NCI-H128 (cell line): ENCODE data around the gene ZNF506.
"Not testable (repeated sequence)": the region's sequence is repeated elsewhere in the genome, so short reads cannot be mapped to it uniquely, and the experiment has no call there.

Experiments
- DNase-seq: peaks from one replicate; lab custom pipeline; 2025; ENCODE audit not compliant: unreplicated experiment; lab: John Stamatoyannopoulos, UW

Gene ZNF506

DNA sequence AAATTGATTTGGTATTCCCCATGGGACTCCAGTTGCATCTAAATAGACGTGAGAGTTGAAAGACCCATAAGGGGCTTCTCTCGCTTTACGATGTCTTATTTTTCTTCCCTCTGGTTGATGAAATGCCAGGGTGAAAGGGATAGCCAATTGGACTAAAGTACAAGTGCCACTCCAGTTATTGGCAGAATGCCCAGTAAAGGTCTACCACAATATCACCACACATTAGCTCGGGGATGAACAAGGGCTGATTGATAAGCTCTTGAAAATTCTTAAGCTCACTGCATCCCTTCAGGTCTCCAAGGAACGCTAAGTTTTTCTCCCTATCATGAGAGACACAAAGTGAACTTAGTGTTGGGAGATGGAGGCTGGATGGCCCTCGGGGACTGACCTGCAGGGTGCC is 39.8 kb downstream of the ZNF506 start:
- peak; percentile 79 for DNase-seq

DNA sequence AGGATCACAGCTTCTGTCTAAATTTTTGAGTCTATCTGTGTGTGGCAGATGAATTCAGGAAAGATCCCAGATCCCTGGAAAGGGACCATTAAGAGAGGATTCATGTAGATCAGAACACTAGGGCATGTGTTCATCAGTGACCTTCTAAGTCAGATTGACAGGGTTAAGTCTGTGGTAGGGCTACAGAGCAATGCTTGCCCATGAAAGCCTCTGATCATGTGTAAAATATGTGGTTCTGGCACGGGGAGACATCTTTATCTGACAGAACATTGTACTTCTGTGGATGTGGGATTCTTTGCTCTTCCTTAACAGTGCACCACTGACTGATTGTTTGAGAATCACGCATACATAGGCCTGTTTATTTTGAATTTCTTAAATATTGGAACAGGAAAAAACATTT is 42.9 kb downstream of the ZNF506 start:
- DNase-seq, result no peak

DNA sequence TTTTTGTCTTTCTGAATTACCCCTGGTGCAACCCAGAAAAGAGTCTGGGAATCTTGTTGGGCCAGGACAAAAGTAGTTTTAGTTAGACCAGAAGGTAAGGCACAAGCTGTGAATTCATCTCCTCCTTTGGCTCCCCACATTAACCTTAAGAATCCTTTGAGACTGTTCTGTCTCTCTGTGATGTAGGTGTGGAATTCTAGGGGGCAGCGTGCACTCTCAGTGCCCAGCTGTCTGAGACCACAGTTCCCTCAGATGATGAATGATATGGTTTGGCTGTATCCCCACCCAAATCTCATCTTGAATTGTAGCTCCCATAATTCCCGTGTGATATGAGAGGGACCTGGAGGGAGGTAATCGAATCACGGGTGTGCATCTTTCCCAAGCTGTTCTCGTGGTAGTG is 43.9 kb downstream of the ZNF506 start:
- no peak for DNase-seq

DNA sequence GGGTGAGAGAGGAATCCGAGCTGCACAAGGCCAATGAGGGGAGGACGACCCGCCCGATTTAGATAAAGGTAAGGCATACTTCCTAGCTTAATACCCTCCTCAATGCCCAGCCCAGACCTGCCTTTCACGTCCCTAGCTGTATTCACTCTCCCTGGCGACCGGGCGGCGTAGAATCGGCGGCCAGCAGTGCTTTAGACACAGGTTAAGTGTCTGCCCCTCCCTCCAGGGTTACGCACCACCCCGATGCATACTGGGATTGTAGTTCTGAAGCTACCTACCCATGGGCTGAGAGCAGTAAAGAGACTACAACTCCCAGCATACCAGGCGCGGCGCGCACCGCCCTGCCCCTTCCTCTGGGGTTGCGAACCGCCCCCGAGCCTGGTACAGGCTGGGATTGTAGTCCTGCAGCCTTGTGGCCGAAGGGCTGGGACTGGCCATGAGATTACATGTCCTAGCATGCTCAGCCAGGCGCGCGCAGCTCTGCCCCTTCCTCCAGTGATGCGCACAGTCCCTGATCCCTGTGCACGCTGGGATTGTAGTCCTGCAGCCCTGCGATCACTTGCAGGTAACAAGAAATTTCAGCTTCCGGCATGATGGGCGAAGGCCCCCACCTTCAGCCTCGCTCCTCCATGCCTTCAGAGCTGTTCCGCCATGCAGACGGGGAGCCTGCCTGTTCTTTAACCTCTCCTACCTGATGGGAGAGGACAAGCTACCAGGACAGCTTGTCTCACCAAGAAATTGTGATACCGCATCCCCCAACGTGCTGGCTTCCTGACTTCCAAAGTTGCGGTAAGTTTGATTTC is 45.1 kb downstream of the ZNF506 start:
- DNase-seq, result peak; percentile 83

DNA sequence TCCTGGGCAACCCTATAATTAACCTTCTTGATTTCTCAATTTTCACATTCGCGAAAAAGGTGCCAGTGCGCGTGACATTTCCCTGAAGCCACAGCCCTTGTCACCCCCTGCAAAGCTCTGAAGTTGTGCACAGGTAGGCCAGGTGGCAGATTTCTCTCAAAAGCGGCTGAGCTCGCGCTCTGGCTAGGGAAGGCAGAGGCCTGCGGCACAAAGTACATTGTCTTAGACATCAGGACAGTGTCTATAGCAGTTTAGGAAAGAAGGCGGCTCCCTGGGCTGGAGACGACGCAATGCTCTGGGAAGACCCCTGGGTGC is 45.7 kb downstream of the ZNF506 start:
- no peak for DNase-seq

DNA sequence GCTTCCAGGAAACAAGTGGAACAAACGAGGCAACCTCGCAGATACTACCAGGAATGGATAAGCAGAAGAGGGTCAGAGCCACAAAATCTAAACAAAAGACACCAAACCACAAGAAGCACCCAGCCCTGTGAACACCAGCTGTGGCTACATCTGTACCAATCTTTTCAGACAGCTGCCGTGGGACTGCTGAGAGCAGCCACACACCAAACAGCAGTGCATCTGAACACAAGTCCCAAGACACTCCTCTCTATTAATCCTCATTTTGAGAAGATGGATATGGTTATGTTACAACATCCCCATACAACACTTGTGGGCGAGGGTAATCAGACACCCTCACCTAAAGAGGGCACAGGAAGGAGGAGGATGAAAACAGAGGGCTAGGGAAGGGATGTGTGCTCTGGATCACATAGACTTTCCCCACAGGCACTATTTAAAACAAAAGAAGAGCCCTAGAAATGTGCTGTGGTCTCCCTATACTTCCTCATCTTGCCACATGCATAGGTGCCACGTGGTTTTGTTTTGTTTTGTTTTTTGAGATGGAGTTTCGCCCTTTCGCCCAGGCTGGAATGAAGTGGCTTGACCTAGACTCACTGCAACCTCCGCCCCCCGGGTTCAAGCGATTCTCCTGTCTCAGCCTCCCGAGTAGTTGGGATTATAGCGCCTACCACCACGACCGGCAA is 47.1 kb downstream of the ZNF506 start:
- DNase-seq, result no peak

DNA sequence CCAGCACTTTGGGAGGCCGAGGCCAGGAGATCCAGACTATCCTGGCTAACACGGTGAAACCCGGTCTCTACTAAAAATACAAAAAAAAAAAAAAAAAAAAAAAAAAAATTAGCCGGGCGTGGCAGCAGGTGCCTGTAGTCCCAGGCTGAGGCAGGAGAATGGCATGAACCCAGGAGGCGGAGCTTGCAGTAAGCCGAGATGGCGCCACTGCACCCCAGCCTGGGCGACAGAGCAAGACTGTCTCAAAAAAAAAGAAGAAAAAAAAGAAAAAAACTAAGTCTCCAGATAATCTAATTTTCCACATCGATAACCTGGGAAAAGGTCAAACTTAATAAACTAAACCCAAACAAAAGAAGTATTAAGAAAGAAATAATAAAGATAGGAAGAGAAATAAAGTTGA is 49.6 kb downstream of the ZNF506 start:
- not testable (repeated sequence) for DNase-seq

DNA sequence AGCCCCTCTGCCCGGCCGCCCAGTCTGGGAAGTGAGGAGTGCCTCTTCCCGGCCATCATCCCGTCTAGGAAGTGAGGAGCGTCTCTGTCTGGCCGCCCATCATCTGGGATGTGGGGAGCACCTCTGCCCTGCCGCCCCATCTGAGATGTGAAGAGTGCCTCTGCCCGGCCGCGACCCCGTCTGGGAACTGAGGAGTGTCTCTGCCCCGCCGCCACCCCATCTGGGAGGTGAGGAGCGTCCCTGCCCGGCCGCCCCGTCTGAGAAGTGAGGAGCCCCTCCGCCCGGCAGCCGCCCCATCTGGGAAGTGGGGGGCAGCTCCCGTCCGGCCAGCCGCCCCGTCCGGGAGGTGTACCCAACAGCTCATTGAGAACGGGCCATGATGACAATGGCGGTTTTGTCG is 51.6 kb downstream of the ZNF506 start:
- DNase-seq, result not testable (repeated sequence)

DNA sequence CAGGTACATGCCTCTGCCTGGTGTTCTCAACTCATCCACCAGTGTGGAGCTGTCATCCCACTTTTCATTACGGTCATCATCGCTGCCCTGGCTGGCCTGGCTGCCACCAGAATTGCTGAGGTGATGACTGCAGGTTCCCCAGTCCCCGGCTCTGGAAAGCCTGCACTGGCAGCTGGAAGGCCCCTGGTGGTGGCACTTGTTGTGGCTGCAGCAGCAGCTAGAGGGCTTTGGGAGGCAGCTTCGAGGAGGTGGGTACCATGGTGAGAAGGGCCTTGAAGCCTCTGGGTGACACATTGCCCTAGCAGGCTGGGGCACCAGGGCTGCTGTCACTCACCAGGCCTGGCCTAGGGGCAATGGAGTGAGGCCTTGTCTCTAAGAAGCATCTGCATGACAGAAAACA is 63.4 kb downstream of the ZNF506 start:
- DNase-seq, result no peak

DNA sequence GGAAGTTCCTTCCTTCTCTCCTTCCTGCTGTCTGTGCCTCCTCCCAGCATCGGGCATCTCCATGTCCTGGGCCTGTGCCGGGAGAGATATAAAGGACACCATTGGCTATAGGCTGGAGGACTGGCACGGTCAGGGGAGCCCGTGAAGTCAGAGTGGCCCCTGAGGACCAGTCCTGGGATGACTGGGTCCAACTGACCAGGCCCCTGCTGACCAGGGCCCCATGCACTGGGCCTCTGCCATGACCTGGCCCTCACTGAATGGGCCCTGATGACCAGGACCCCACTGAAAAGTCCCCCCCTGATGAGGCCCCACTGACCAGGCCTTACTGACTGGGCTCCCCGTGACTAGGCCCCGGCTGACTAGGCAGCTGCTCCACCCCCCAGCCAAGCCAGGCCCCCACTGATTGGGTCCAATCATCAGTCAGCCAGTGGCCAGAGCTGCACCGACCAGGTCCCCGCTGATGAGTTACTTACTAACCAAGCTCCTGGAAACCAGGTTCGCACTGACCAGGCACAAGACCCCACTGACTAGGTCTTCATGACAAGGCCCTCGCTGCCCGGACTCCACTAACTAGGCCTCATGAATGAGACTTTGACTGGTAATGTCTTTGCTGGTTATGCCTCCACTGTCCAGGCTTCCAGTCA is 68.7 kb downstream of the ZNF506 start:
- no peak for DNase-seq

DNA sequence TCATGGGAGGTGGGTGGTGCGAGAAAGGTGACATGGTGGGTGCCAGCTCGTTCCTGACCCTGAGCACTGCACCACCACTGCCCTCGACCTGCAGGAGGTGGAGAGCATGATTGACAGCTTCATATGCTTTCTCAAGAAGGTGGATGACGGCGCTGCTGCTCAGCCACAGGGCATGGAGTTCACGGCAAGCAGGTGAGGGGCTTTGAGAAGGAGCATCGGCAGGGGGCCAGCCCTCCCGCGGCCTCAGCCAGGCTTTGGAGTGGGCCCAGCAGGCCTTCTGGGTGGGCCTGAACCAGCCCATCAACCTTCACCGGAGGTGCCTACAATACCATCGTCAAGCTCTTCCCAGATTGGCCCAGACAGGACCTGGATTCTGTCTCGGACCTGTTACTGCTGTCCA is 69.7 kb downstream of the ZNF506 start:
- DNase-seq, result no peak

DNA sequence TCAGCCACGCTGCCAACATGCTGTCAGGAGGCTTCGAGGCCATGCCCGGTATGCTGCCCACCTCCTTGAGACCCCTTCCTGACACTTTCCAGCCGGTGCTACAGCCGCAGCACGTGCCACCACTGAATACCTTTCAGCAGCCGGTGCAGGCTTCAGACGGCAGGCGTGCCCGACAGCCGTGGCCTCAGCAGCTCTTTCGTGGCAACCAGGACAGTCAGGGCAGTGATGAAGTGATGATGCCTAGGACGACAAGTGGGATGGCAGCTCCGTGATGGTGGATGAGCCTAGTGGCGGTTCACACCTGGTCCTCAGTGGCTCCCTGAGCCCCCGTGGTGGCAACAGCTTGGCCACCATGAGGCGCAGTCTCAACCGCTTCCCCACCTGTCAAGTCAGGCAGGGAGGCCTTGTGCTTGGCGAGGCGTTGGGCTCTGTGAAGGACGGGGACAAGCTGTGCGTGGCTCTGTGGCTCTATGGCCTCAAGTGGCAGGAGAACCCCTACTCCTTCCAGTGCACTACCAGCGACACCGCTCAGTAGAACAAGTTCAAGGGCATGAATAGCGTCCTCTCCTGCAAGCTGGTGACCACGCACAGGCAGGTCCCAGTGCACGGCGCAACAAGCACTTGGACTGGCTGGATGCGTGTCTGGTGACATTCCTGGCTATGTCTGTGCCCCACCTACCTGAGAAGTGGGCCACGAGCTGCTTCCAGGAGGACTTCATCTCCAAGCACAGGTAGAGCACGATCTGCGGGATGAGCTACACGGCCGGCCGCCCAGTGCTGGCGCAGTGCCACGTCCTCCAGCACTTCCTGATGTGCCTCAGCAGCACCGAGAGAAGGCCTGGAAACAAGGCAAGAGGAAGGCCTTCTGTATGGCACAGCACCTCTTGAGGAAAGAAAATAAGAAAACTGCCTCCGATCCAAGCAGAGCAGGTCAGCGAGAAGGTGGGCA is 70.4 kb downstream of the ZNF506 start:
- no peak for DNase-seq

DNA sequence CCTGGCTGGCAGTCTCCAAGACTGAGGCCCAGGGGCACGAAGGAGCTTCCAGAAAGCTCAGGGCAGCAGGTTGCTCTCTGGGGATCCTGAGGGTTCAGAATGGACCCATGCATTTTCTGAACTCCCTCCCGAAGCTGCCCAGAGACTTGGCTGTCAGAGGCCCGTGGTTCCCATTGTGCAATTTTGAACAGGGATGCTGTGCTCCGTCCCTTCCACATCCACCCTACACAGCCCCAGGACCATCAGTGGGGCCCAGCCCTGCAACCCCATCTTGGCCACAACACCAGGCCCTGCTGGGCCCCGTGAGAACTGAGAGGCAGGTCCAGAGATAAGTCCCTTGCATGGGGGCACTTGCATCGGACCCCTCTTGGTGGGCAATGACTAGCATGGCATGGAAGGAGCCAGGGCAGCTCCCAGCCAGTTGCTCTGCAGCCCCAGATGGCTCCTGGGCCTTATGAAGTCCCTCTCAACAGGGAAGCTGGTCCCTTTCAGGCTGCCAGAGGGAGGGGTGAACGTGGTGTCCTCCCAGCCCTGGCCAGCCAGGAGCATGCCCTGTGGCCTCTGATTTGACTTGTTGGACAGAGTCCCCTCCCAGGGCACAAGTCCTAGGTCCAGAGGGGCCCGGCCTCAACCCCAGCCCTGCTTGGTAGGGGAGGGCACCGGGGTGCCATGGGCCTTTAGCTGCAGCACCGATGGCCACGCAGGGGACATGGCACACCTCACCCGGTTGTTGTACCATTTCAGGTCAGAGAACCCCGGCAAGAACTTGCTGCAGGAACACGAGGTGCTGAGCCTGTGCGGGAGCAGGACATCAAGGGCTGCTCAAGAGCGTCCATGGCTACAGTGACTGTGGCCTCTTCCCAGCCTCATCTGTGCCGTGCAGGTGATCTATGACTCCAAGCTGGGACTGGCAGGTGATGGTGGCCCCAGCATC is 71.4 kb downstream of the ZNF506 start:
- DNase-seq, result no peak

DNA sequence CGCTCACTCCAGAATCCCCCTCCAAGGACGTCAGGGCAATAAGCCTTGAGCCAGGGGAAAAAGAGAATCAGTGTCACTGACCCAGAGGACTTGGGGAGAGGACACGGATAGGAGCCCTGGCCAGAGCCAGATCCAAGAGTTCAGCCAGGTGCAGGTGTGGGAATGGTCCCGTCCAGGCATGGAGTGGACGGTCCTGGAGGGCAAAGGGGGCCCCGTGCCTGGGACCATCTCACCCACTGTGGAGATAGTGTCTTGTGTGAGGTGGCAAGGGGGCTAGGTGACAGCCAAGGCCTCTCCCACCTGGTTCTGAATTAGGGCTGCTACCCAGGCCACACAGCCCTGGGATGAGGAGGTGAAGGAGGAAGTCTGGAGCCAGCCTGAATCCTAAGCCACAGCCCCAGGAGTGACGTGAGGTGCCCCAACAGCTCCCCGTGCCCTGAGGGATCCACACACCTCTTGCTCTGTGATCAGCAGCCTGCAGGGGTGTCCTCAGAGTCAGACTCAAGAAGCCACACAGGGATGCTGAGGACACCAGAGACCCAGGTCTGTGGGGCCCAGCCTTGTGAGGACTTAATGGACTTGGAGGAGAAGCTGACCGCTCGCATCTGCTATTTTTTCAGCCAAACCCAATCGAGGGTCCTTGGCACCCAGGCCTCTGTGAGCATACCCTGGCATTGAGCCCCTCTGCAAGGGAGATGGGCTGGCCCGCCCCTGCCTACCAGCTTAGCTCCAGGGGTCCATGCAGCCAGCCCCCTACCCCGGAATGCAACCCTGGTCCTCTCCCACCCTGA is 72.2 kb downstream of the ZNF506 start:
- DNase-seq, result no peak

DNA sequence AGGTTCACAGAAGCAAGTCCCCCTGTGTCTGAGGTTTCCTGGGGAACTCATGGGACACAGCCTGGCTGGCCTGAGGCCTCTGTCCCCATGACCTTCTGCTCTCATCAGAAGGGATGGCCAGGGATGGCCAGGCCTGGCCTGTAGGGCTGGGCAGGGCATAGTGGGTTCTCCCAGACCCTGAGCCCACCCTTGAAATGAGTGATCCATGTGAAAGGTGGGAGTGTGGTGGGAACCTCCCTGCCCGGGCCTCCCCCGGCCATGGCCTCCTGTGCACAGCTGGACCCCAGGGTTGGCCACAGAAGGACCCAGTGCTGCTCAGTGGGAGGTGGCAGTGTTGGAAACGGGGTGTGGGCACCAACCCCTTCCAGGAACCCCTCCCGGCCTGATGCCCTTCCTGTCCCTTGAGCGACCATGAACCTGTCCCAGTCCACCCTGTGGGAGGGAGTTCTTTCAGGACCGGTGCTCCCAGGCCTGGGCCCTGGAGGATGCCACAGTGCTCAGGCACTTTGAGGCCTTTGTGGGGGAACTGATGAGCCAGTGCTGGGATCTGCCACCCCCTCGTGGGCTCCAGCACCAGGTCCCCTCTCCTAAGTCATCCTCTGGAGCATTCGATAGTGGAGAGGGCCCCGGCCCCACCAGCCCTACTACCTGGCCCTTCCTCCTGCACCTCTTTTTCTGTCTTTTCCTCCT is 73.2 kb downstream of the ZNF506 start:
- DNase-seq, result no peak

DNA sequence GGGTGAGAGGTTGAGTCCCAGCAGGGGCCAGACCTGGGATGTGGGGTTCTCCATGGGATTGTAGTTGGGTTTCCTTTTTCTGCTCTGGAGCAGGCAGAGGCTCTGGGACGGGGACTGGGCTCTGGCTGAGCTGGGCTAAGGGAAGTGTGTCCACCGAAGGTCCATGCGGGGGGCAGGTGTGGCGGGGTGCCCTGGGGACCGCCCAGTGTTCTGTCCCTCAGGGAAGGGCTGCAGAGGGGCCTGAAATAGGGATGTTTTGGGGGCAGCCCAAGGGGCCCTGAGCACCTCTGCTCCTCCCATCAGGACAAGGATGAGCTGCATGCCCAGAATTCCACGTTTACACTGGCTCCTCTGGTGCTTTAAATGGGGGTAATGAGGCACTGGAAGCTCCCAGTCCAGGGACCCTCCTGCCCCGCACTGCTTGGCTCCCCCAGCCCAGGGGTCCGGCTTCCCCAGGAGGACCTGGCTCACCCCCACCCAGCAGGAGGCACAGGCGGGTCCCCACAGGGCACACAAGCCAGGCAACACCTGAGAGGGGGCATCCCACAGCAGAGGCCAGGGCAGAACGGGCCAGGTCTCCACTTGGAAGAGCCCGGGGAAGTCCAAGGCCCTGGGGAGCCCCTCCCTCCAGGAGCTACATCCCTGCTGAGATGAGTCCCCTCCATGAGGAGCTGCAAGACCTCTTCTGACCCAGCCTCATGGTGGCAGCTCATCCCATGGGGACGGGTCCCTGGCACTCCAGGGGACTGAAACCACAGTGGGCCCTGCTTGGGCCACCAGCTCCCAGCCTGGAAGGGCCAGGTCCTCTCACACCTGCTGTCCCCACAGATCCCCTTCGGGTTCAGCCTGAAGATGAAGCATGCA is 74.0 kb downstream of the ZNF506 start:
- no peak for DNase-seq

DNA sequence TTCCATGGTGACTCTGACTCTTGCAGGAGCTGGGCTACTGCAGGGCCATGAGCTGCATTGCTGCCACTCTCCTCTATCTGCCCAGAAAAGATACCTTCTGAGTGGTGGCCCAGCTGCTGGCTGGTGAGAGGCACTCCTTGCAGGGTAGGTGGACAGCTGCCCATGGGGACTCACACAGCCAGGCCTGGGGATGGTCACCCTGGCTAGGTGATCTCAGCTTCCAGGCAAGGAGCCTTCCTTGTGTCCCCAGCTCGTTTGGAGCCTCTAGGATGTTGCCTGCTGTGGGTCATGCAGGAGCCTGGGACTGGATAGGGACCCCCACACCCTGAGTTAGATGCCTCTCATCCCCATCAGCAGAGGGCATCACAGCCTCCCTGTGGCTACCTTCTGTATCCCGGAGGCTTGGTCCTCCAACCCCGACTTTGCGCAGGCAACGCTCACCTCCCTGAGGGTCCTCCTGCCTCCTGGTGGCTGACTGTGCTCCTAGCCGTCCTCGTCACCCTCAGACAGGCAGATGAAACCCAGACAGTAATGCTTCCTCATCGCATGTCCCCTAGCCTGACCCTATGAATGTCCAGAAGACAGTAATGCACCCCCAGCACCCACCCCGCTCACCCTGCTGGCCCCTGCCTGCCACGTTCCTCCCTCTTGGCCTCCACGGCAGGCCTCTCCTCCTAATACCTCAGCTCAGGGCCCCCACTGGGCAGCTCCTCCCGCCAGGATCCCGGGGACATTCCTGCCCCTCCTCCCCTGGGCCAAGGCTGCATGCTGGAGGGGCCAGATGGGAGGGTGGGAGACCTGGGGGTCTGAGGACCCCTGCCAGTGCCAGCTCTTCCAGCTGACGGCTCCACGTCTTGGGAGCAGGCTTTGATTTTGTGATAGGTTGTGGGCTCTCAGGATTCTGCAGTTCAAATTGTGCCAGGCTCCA is 75.0 kb downstream of the ZNF506 start:
- DNase-seq, result no peak
